Stimulated activated CD8-positive, alpha-beta memory T cell treated with anti-CD3 and anti-CD28 coated beads, Interleukin-15, amount 100 ng/mL, for 24 hours (primary cell): ENCODE results near the gene ATAD2B.

ENCODE experiments used
- DNase-seq: peaks from one replicate; pipeline ENCODE4 v3.0.0-alpha.2; 2020; ENCODE audit warnings: low read depth

ATAD2B gene

GRCh38 chr2:23699580-23699925 lies 227.4 kb downstream of the ATAD2B start:
- DNase-seq: no peak

- DNase-seq: no peak
Observed at GRCh38 chr2:23698721-23699579, 228.0 kb downstream of the ATAD2B start.
